Lung microvascular endothelial cell (primary cell): ENCODE data around the gene RAB40C. TPM values are rescaled to one million over a fixed set of nuclear protein-coding genes. Genes with fewer than 3 reads are reported as not detected.

Source experiments
- total RNA-seq: library from RNA; depleted of rRNA; stranded (reverse); fragments of >200 nt; gene quantifications from 2 replicates; pipeline ENCODE4 v1.2.1, GENCODE V29; 2014

RAB40C gene
- total RNA-seq, 1 donor from 2014 or later: 10.9 TPM

Other genes with a start within 250 kb of the RAB40C start
- 10.2 and 15.9 TPM in 2 replicates for gene AXIN1, start 237.3 kb upstream of the RAB40C start, total RNA-seq
- gene MRPL28, start 219.5 kb upstream of the RAB40C start, total RNA-seq: 70.8 and 80.6 TPM in 2 replicates
- gene PGAP6, start 208.1 kb upstream of the RAB40C start, total RNA-seq: 78.7 and 110 TPM in 2 replicates
- gene NME4, start 192.9 kb upstream of the RAB40C start, total RNA-seq: 30.4 and 55.6 TPM in 2 replicates
- gene DECR2, start 188.2 kb upstream of the RAB40C start, total RNA-seq: 9.3 and 12.6 TPM in 2 replicates
- gene RAB11FIP3, start 164.4 kb upstream of the RAB40C start, total RNA-seq: 21.1 and 36.3 TPM in 2 replicates
- gene CAPN15, start 62.4 kb upstream of the RAB40C start, total RNA-seq: 15.5 and 20.2 TPM in 2 replicates
- not detected in 2 replicates for gene PRR35, start 29.7 kb upstream of the RAB40C start, total RNA-seq
- gene NHLRC4, start 23.1 kb upstream of the RAB40C start, total RNA-seq: 2.0 and 2.4 TPM in 2 replicates
- gene PIGQ, start 20.1 kb upstream of the RAB40C start, total RNA-seq: 14.2 and 20.2 TPM in 2 replicates
- gene WFIKKN1, start 40.9 kb downstream of the RAB40C start, total RNA-seq: under 0.01 and 0.20 TPM in 2 replicates
- gene METTL26, start 46.2 kb downstream of the RAB40C start, total RNA-seq: 64.5 and 74.0 TPM in 2 replicates
- gene MCRIP2, start 51.8 kb downstream of the RAB40C start, total RNA-seq: 10.5 and 11.9 TPM in 2 replicates
- 4.2 and 6.1 TPM in 2 replicates for gene WDR90, start 59.3 kb downstream of the RAB40C start, total RNA-seq
- gene RHOT2, start 78.1 kb downstream of the RAB40C start, total RNA-seq: 20.0 and 25.4 TPM in 2 replicates
- under 0.01 and 0.22 TPM in 2 replicates for gene RHBDL1, start 85.6 kb downstream of the RAB40C start, total RNA-seq
- 90.7 and 113 TPM in 2 replicates for gene STUB1, start 90.3 kb downstream of the RAB40C start, total RNA-seq
- 20.2 and 22.4 TPM in 2 replicates for gene JMJD8, start 94.3 kb downstream of the RAB40C start, total RNA-seq
- gene WDR24, start 100.3 kb downstream of the RAB40C start, total RNA-seq: 1.7 and 3.2 TPM in 2 replicates
- under 0.01 TPM in 2 replicates for gene FBXL16, start 115.7 kb downstream of the RAB40C start, total RNA-seq
- gene METRN, start 125.1 kb downstream of the RAB40C start, total RNA-seq: 13.1 and 28.8 TPM in 2 replicates
- gene ANTKMT, start 131.1 kb downstream of the RAB40C start, total RNA-seq: 20.0 and 31.2 TPM in 2 replicates
- 0.40 and 0.44 TPM in 2 replicates for gene CCDC78, start 136.4 kb downstream of the RAB40C start, total RNA-seq
- gene HAGHL, start 137.0 kb downstream of the RAB40C start, total RNA-seq: 4.4 and 5.4 TPM in 2 replicates
- gene CIAO3, start 150.9 kb downstream of the RAB40C start, total RNA-seq: 23.8 and 33.5 TPM in 2 replicates
- 0.20 TPM in 1 of 2 replicates, not detected in the other for gene MSLN, start 170.7 kb downstream of the RAB40C start, total RNA-seq
- gene RPUSD1, start 198.3 kb downstream of the RAB40C start, total RNA-seq: 16.3 and 19.0 TPM in 2 replicates
- 4.8 and 6.8 TPM in 2 replicates for gene CHTF18, start 198.6 kb downstream of the RAB40C start, total RNA-seq
- gene GNG13, start 210.7 kb downstream of the RAB40C start, total RNA-seq: not detected in 2 replicates